K562 (cell line): ENCODE data around the gene KBTBD13. TPM values are rescaled to one million over a fixed set of nuclear protein-coding genes. Genes with fewer than 3 reads are reported as not detected.

Experiments used
- ATAC-seq: fragments of 200-7000 bp; cut with Tn5 transposase; 3 replicates; pipeline ENCODE4 v1.9.1; 2020; ENCODE audit warnings: moderate library complexity
- BruUV-seq: library from RNA; stranded (reverse); fragments of 400-500 nt; replicated peaks from 2 replicates; lab custom pipeline; 2021; lab: Mats Ljungman, UMichigan
- CTCF ChIA-PET: fragments of 300-600 bp; formaldehyde crosslinking; extraction: SDS; loops from one replicate; lab custom pipeline; 2021; ENCODE audit warnings: low intra/inter-chr PET ratio; lab: Yijun Ruan, JAX
- POLR2A ChIA-PET: fragments of 300-600, 350-650 bp; sonication (Branson Sonifier 250); formaldehyde crosslinking; extraction: SDS; loops from one replicate; lab custom pipeline; 2021; ENCODE audit warnings: antibody characterized with exemption, inconsistent platforms; lab: Yijun Ruan, JAX
- DNase-seq, 4 experiments: peaks; one replicate each; pipeline versions ENCODE4 v3.0.0 to v3.0.0-alpha.2; 2011 to 2018; ENCODE audit warnings: low spot score in 3 of 4, mixed read lengths in 3 of 4; ENCODE audit errors: extremely low read depth in 1 of 4
- FAIRE-seq: peaks from 2 replicates; lab custom pipeline; 2011; peaks lifted over from hg19 to GRCh38; lab: Jason Lieb, UNC
- H2AFZ ChIP-seq: 2 replicates; pipeline ENCODE4 v1.6.0; 2011; ENCODE audit warnings: low read depth, low read length, control low read depth, inconsistent platforms
- H3K27ac ChIP-seq: fragments of 200-600 bp; 3 replicates; pipeline ENCODE4 v1.8.0; 2011; ENCODE audit warnings: low read depth, mild to moderate bottlenecking, control low read depth, inconsistent platforms, low read length, moderate library complexity, mixed read lengths; ENCODE audit errors: extremely low read depth
- H3K27me3 ChIP-seq, 2 experiments: fragments of 300-600 bp in 1 of 2; 2 replicates in 1 of 2; 3 replicates in 1 of 2; pipeline versions ENCODE4 v1.6.0 to v1.8.0; 2011; ENCODE audit warnings: inconsistent platforms in 2 of 2, low read length in 2 of 2, mild to moderate bottlenecking in 1 of 2, mixed read lengths in 1 of 2, moderate library complexity in 1 of 2; ENCODE audit not compliant: control insufficient read depth in 2 of 2, insufficient read depth in 2 of 2
- H3K36me3 ChIP-seq: fragments of 300-600 bp; 3 replicates; pipeline ENCODE4 v1.8.0; 2011; ENCODE audit warnings: mild to moderate bottlenecking, low read length, inconsistent platforms; ENCODE audit not compliant: control insufficient read depth, insufficient read depth
- H3K4me1 ChIP-seq, 2 experiments: fragments of 200-600 bp in 1 of 2; replicated peaks in 1 of 2; 2 replicates in 1 of 2; 3 replicates in 1 of 2; pipeline versions ENCODE4 v1.5.1 to v1.8.0; 2011; ENCODE audit warnings: inconsistent platforms in 2 of 2, low read length in 2 of 2, mild to moderate bottlenecking in 1 of 2, mixed read lengths in 1 of 2, moderate library complexity in 1 of 2; ENCODE audit not compliant: control insufficient read depth in 2 of 2, insufficient read depth in 2 of 2
- H3K4me2 ChIP-seq: 2 replicates; pipeline ENCODE4 v1.6.1; 2011; ENCODE audit warnings: low read length, control low read depth, inconsistent platforms, mixed read lengths; ENCODE audit not compliant: insufficient read depth
- H3K4me3 ChIP-seq: fragments of 200-600 bp; sonication (generic), shearing (Covaris generic); 2 replicates; pipeline ENCODE4 v1.5.1; 2016; ENCODE audit warnings: control low read depth, inconsistent platforms
- H3K79me2 ChIP-seq: fragments of 200-600 bp; 3 replicates; pipeline ENCODE4 v1.8.0; 2011; ENCODE audit warnings: low read length, inconsistent platforms; ENCODE audit not compliant: control insufficient read depth, insufficient read depth
- H3K9ac ChIP-seq, 2 experiments: 2 replicates each; pipeline versions ENCODE4 v1.6.0 to v1.6.1; 2011; ENCODE audit warnings: low read depth in 2 of 2, low read length in 2 of 2, control low read depth in 1 of 2, inconsistent platforms in 1 of 2, mild to moderate bottlenecking in 1 of 2, mixed read lengths in 1 of 2; ENCODE audit not compliant: insufficient read depth in 1 of 2
- H3K9me1 ChIP-seq: one replicate; pipeline ENCODE4 v1.6.0; 2011; ENCODE audit warnings: inconsistent platforms, mild to moderate bottlenecking, low read length, moderate library complexity; ENCODE audit not compliant: control insufficient read depth, insufficient read depth
- H3K9me3 ChIP-seq: replicated peaks from 2 replicates; pipeline ENCODE4 v1.5.1; 2011; ENCODE audit warnings: low read depth, low read length, inconsistent platforms; ENCODE audit not compliant: control insufficient read depth, insufficient read depth
- H4K20me1 ChIP-seq: replicated peaks from 2 replicates; pipeline ENCODE4 v1.6.1; 2011; ENCODE audit warnings: low read length, inconsistent platforms, mixed read lengths; ENCODE audit not compliant: control insufficient read depth, insufficient read depth
- ARID1B ChIP-seq: fragments of 450-650 bp; IDR thresholded peaks from 2 replicates; pipeline ENCODE4 v1.6.1; 2016; ENCODE audit warnings: antibody characterized with exemption, mild to moderate bottlenecking, inconsistent platforms
- PURB ChIP-seq: sonication (generic); formaldehyde crosslinking; IDR thresholded peaks from 2 replicates; pipeline ENCODE4 v1.9.0; 2021; ENCODE audit warnings: low read depth, mild to moderate bottlenecking, missing genetic modification reagents
- TAF1 ChIP-seq: IDR thresholded peaks from 2 replicates; pipeline ENCODE4 v1.6.1; 2011; ENCODE audit warnings: mild to moderate bottlenecking, low read length, moderate library complexity; ENCODE audit not compliant: insufficient read depth, control insufficient read depth, severe bottlenecking; ENCODE audit errors: extremely low read depth
- ZNF217 ChIP-seq: sonication (generic); formaldehyde crosslinking; IDR thresholded peaks from 2 replicates; pipeline ENCODE4 v1.8.0; 2022; ENCODE audit warnings: mild to moderate bottlenecking, missing genetic modification reagents
- WGBS: fragments of 100-300 bp; shearing (Covaris generic); methylation state at CpG from one replicate; pipeline ENCODE4 v1.1.6; 2016; ENCODE audit warnings: low coverage, mixed read lengths; ENCODE audit not compliant: insufficient coverage; ENCODE audit errors: missing lambda C conversion rate; 5-methylcytosine and 5-hydroxymethylcytosine counted together
- in situ Hi-C: fragments of 300-500 bp; cut with MboI; formaldehyde crosslinking; loops from 4 replicates; pipeline ENCODE4 v1.15.0; 2018; ENCODE audit warnings: inconsistent platforms, mixed read lengths
- intact Hi-C: fragments of 100-400 bp; cut with micrococcal nuclease; formaldehyde crosslinking; loops from 2 replicates; pipeline ENCODE4 v1.14.2; 2022
- polyA plus RNA-seq, 8 experiments: library from polyadenylated mRNA; depleted of rRNA in 4 of 8; stranded (reverse) in 5 of 8; unstranded in 3 of 8; fragments of >200 nt; fragmentation: Nextera tagmentation in 2 of 8; fragmentation: Illumina TruSeq in 1 of 8; extraction: Ambion mirVana in 2 of 8; extraction: Trizol in 1 of 8; gene quantifications; 2 replicates each; pipeline versions ENCODE4 v1.2.1 to v1.2.3, GENCODE V29; 2011 to 2014; ENCODE audit warnings: inconsistent platforms in 1 of 8, missing spikeins in 1 of 8
- total RNA-seq, 7 experiments: library from RNA; depleted of rRNA in 6 of 7; stranded (reverse); fragments of >200 nt in 6 of 7; fragmentation: Illumina TruSeq in 2 of 7; extraction: Trizol in 2 of 7; gene quantifications; 2 replicates each; pipeline versions ENCODE4 v1.2.1 to v1.2.3, GENCODE V29; 2011 to 2021; ENCODE audit warnings: low replicate concordance in 1 of 7

The KBTBD13 gene
- total and polyA plus RNA-seq, 9 of the 15 experiments (the other 6 are each of a cell fraction or from before 2014, with no cell fraction given): 0.07 to 0.13 (median 0.10) TPM; not detected in 3

GRCh38 chr15:65056106-65056505, 20.4 kb upstream of the KBTBD13 start:
- no peaks in the 10 kb centered on the region for H3K9me1 ChIP-seq
- no TSS peak for BruUV-seq
- H3K79me2 ChIP-seq: no peaks in the 10 kb centered on the region
- ChIA-PET POLR2A (interaction anchor here (0.8 to 1.5 kb wide), 3 partner anchors 12 to 249 kb away, joined by 3 to 7 read pairs (median 4); partner anchors contain the start of genes RASL12 and RNU5B-1), CTCF (no interaction called here)
- DNase-seq (no peak), ATAC-seq (no peak), FAIRE-seq (no peak)
- no peaks in the 10 kb centered on the region; the same call in 1 of the 2 replicates for H4K20me1 ChIP-seq
- no peaks in the 10 kb centered on the region for H3K36me3 ChIP-seq
- no peak overlapping the region for H3K4me2 ChIP-seq
- in situ Hi-C loops: loop anchor here (10.0 kb wide), 2 partner anchors 239 to 329 kb away; partner anchors contain the start of gene RNU5A-1
- H2AFZ ChIP-seq: no peak overlapping the region
- TF ChIP-seq TAF1: no peak
- no peak for TF ChIP-seq ARID1B
- TF ChIP-seq ZNF217: no peak
- no peak for TF ChIP-seq PURB (CRISPR knock-in tag)
- no peak overlapping the region for H3K9ac ChIP-seq
- H3K27me3 ChIP-seq: peaks cover 0 to 23% of the 10 kb centered on the region in 2 experiments; a peak in 3 of 5 replicates
- intact Hi-C loops: no loop called here
- peaks cover 0 to 6% of the 10 kb centered on the region in 2 experiments; a peak in 1 of 5 replicates for H3K4me1 ChIP-seq
- H3K27ac ChIP-seq: no peak overlapping the region
- WGBS: 32% methylated on average over 9 of the region's 9 CpGs
- H3K4me3 ChIP-seq: no peak overlapping the region
- H3K9me3 ChIP-seq: no peaks in the 10 kb centered on the region
